Measurements from ENCODE around the gene IDUA. TPM values are rescaled to one million over a fixed set of nuclear protein-coding genes. Genes with fewer than 3 reads are reported as not detected.

The IDUA gene
- total and polyA plus RNA-seq, 2 donors (not counting 1 experiment from before 2014, with no cell fraction given), result 57.0 to 67.4 TPM

GRCh38 chr4:949656-950055 lies 37.2 kb upstream of the IDUA start:
- Histone ChIP-seq H3K9me3 (ENCODE audit: control extremely low read depth in 1 of 3, control insufficient read depth in 2 of 3, insufficient read depth in 1 of 3, low read length in 2 of 3) (peaks cover 0 to 5% (median 0%) of the 10 kb centered on the region in 3 donors), H4K20me1 (ENCODE audit: control insufficient read depth, insufficient read depth, low read length, poor library complexity, severe bottlenecking) (peaks cover 68% of the 10 kb centered on the region), H3K9ac (ENCODE audit: low read length) (no peak overlapping the region), H3K4me3 (ENCODE audit: control extremely low read depth in 1 of 5, extremely low read depth in 1 of 5, insufficient read depth in 1 of 5, low read depth in 2 of 5, low read length in 4 of 5) (no peak overlapping the region), H3K4me2 (replicated peaks; ENCODE audit: low read depth, low read length, poor library complexity, severe bottlenecking) (no peak overlapping the region), H3K27me3 (replicated peaks in 1 of 4; ENCODE audit: control extremely low read depth in 1 of 4, control insufficient read depth in 3 of 4, insufficient read depth in 4 of 4, low read length in 3 of 4) (no peaks in the 10 kb centered on the region), H3K27ac (ENCODE audit: low read length in 2 of 2) (no peak overlapping the region), H2AFZ (ENCODE audit: insufficient read depth, low read depth, low read length, poor library complexity, severe bottlenecking) (no peak overlapping the region), H3K36me3 (replicated peaks in 1 of 2; ENCODE audit: control extremely low read depth in 1 of 2, control insufficient read depth in 1 of 2, extremely low read depth in 1 of 2, insufficient read depth in 2 of 2, low read length in 1 of 2) (peaks cover 0 to 22% of the 10 kb centered on the region in 2 experiments), H3K79me2 (ENCODE audit: control insufficient read depth, insufficient read depth, low read length) (peaks cover 46% of the 10 kb centered on the region), H3K4me1 (ENCODE audit: control insufficient read depth in 2 of 2, insufficient read depth in 2 of 2, low read length in 2 of 2) (peaks cover 0 to 18% of the 10 kb centered on the region in 2 donors)
- ChIA-PET CTCF (no interaction called here), POLR2A (no interaction called here)
- DNase-seq (no peak), ATAC-seq (ENCODE audit: low read depth) (no peak)
- Mint-ChIP-seq H3K27me3 (no peaks in the 10 kb centered on the region), H3K4me1 (peaks cover 16% of the 10 kb centered on the region), H3K4me3 (no peak overlapping the region), H3K9me3 (ENCODE audit: insufficient read depth) (no peaks in the 10 kb centered on the region), H3K27ac (no peak overlapping the region)
- no peak for TF ChIP-seq EZH2 (IDR thresholded peaks at IDR 0.05; ENCODE audit: borderline replicate concordance, insufficient read depth, low read depth, low read length, poor library complexity, severe bottlenecking)
- 96% methylated on average over 18 of the region's 20 CpGs for WGBS (ENCODE audit: insufficient coverage)
- intact Hi-C loops (cut with micrococcal nuclease), result no loop called here

- WGBS (ENCODE audit: insufficient coverage), result 94% methylated on average over 25 of the region's 30 CpGs
- intact Hi-C loops (cut with micrococcal nuclease), result no loop called here
- Histone ChIP-seq H3K4me1 (ENCODE audit: control insufficient read depth in 2 of 2, insufficient read depth in 2 of 2, low read length in 2 of 2) (peaks cover 0 to 18% of the 10 kb centered on the region in 2 donors), H2AFZ (ENCODE audit: insufficient read depth, low read depth, low read length, poor library complexity, severe bottlenecking) (no peak overlapping the region), H3K79me2 (ENCODE audit: control insufficient read depth, insufficient read depth, low read length) (peaks cover 39% of the 10 kb centered on the region), H3K4me3 (ENCODE audit: control extremely low read depth in 1 of 5, extremely low read depth in 1 of 5, insufficient read depth in 1 of 5, low read depth in 2 of 5, low read length in 4 of 5) (no peak overlapping the region), H3K9me3 (ENCODE audit: control extremely low read depth in 1 of 3, control insufficient read depth in 2 of 3, insufficient read depth in 1 of 3, low read length in 2 of 3) (peaks cover 0 to 5% (median 0%) of the 10 kb centered on the region in 3 donors), H3K4me2 (replicated peaks; ENCODE audit: low read depth, low read length, poor library complexity, severe bottlenecking) (no peak overlapping the region), H4K20me1 (ENCODE audit: control insufficient read depth, insufficient read depth, low read length, poor library complexity, severe bottlenecking) (peaks cover 62% of the 10 kb centered on the region), H3K27me3 (replicated peaks in 1 of 4; ENCODE audit: control extremely low read depth in 1 of 4, control insufficient read depth in 3 of 4, insufficient read depth in 4 of 4, low read length in 3 of 4) (no peaks in the 10 kb centered on the region), H3K9ac (ENCODE audit: low read length) (no peak overlapping the region), H3K36me3 (replicated peaks in 1 of 2; ENCODE audit: control extremely low read depth in 1 of 2, control insufficient read depth in 1 of 2, extremely low read depth in 1 of 2, insufficient read depth in 2 of 2, low read length in 1 of 2) (peaks cover 0 to 28% of the 10 kb centered on the region in 2 experiments), H3K27ac (ENCODE audit: low read length in 2 of 2) (no peak overlapping the region)
- no peak for TF ChIP-seq EZH2 (IDR thresholded peaks at IDR 0.05; ENCODE audit: borderline replicate concordance, insufficient read depth, low read depth, low read length, poor library complexity, severe bottlenecking)
- no peak for TF ChIP-seq CTCF (IDR thresholded peaks at IDR 0.05)
- ATAC-seq (ENCODE audit: low read depth) (no peak), DNase-seq (no peak)
- H3K27ac Mint-ChIP-seq, result no peak overlapping the region
- H3K27me3 Mint-ChIP-seq, result no peaks in the 10 kb centered on the region
- ChIA-PET CTCF (no interaction called here), POLR2A (no interaction called here)
- H3K4me3 Mint-ChIP-seq, result no peak overlapping the region
- H3K4me1 Mint-ChIP-seq, result peaks cover 13% of the 10 kb centered on the region
- no peaks in the 10 kb centered on the region for H3K9me3 Mint-ChIP-seq (ENCODE audit: insufficient read depth)
These were observed 36.5 kb upstream of the IDUA start for GRCh38 chr4:950136-951020.

Measured in B cell (primary cell).